BLaER1 (cell line): ENCODE data around the gene SHB.

Experiments used
- H3K27ac ChIP-seq: shearing (Covaris generic); formaldehyde crosslinking; 2 replicates; pipeline ENCODE4 v1.8.1; 2022
- H3K27me3 ChIP-seq: shearing (Covaris generic); formaldehyde crosslinking; 2 replicates; pipeline ENCODE4 v1.8.1; 2022
- H3K36me3 ChIP-seq: shearing (Covaris generic); formaldehyde crosslinking; 2 replicates; pipeline ENCODE4 v1.8.1; 2022
- H3K4me1 ChIP-seq: shearing (Covaris generic); formaldehyde crosslinking; 2 replicates; pipeline ENCODE4 v1.8.1; 2022
- H3K4me2 ChIP-seq: shearing (Covaris generic); formaldehyde crosslinking; 2 replicates; pipeline ENCODE4 v1.8.1; 2022
- H3K4me3 ChIP-seq: shearing (Covaris generic); formaldehyde crosslinking; 2 replicates; pipeline ENCODE4 v1.8.1; 2022
- H3K9ac ChIP-seq: shearing (Covaris generic); formaldehyde crosslinking; 2 replicates; pipeline ENCODE4 v1.8.1; 2022
- H3K9me3 ChIP-seq: shearing (Covaris generic); formaldehyde crosslinking; 2 replicates; pipeline ENCODE4 v1.8.1; 2022
- H4K20me1 ChIP-seq: shearing (Covaris generic); formaldehyde crosslinking; 2 replicates; pipeline ENCODE4 v1.8.1; 2022
- Cebpa-rat ChIP-seq: shearing (Covaris generic); IDR thresholded peaks from 2 replicates; pipeline ENCODE4 v1.8.1; 2022

The SHB gene

GRCh38 chr9:38017149-38017884 lies 51.7 kb downstream of the SHB start:
- H3K36me3 ChIP-seq = no peaks in the 10 kb centered on the region
- no peak overlapping the region for H3K9ac ChIP-seq
- no peak overlapping the region for H3K27ac ChIP-seq
- H3K9me3 ChIP-seq = no peaks in the 10 kb centered on the region
- H3K4me2 ChIP-seq = no peak overlapping the region
- H3K4me3 ChIP-seq = no peak overlapping the region
- no peak for TF ChIP-seq Cebpa-rat
- no peaks in the 10 kb centered on the region for H3K27me3 ChIP-seq
- H3K4me1 ChIP-seq = 0 out of 2 replicates have a peak, but pooled peaks cover 6% of the 10 kb centered on the region
- H4K20me1 ChIP-seq = no peaks in the 10 kb centered on the region

- TF ChIP-seq Cebpa-rat = no peak
- no peaks in the 10 kb centered on the region for H3K27me3 ChIP-seq
- H3K4me2 ChIP-seq = no peak overlapping the region
- H3K27ac ChIP-seq = no peak overlapping the region
- H3K4me3 ChIP-seq = no peak overlapping the region
- H3K9ac ChIP-seq = no peak overlapping the region
- no peaks in the 10 kb centered on the region for H4K20me1 ChIP-seq
- no peaks in the 10 kb centered on the region for H3K9me3 ChIP-seq
- 0 out of 2 replicates have a peak, but pooled peaks cover 6% of the 10 kb centered on the region for H3K4me1 ChIP-seq
- H3K36me3 ChIP-seq = no peaks in the 10 kb centered on the region
Measured at GRCh38 chr9:38016375-38017135, 52.5 kb downstream of the SHB start.

GRCh38 chr9:38015906-38016305 lies 53.1 kb downstream of the SHB start:
- H3K9ac ChIP-seq = no peak overlapping the region
- H4K20me1 ChIP-seq = no peaks in the 10 kb centered on the region
- H3K9me3 ChIP-seq = no peaks in the 10 kb centered on the region
- no peak overlapping the region for H3K4me2 ChIP-seq
- no peaks in the 10 kb centered on the region for H3K36me3 ChIP-seq
- H3K4me1 ChIP-seq = 0 out of 2 replicates have a peak, but pooled peaks cover 6% of the 10 kb centered on the region
- no peak overlapping the region for H3K27ac ChIP-seq
- no peak overlapping the region for H3K4me3 ChIP-seq
- no peak for TF ChIP-seq Cebpa-rat
- H3K27me3 ChIP-seq = no peaks in the 10 kb centered on the region

GRCh38 chr9:38015266-38015665 lies 53.8 kb downstream of the SHB start:
- Histone ChIP-seq H3K27me3 (no peaks in the 10 kb centered on the region), H3K9ac (no peak overlapping the region), H3K4me1 (0 out of 2 replicates have a peak, but pooled peaks cover 6% of the 10 kb centered on the region), H3K9me3 (no peaks in the 10 kb centered on the region), H3K4me3 (no peak overlapping the region), H3K27ac (no peak overlapping the region), H3K36me3 (no peaks in the 10 kb centered on the region), H3K4me2 (no peak overlapping the region), H4K20me1 (no peaks in the 10 kb centered on the region)
- TF ChIP-seq Cebpa-rat = no peak

GRCh38 chr9:38012767-38013450 lies 56.1 kb downstream of the SHB start:
- Histone ChIP-seq H3K9ac (no peak overlapping the region), H3K9me3 (no peaks in the 10 kb centered on the region), H3K27me3 (no peaks in the 10 kb centered on the region), H3K36me3 (no peaks in the 10 kb centered on the region), H4K20me1 (no peaks in the 10 kb centered on the region), H3K4me1 (peaks cover 10% of the 10 kb centered on the region), H3K4me3 (no peak overlapping the region), H3K27ac (no peak overlapping the region), H3K4me2 (no peak overlapping the region)
- TF ChIP-seq Cebpa-rat = no peak

GRCh38 chr9:38011991-38012390 lies 57.0 kb downstream of the SHB start:
- Histone ChIP-seq H3K9ac (no peak overlapping the region), H3K9me3 (no peaks in the 10 kb centered on the region), H3K27ac (no peak overlapping the region), H3K36me3 (no peaks in the 10 kb centered on the region), H3K27me3 (no peaks in the 10 kb centered on the region), H3K4me3 (no peak overlapping the region), H4K20me1 (no peaks in the 10 kb centered on the region), H3K4me1 (peaks cover 13% of the 10 kb centered on the region), H3K4me2 (no peak overlapping the region)
- TF ChIP-seq Cebpa-rat = no peak

- H3K36me3 ChIP-seq = no peaks in the 10 kb centered on the region
- no peak for TF ChIP-seq Cebpa-rat
- H3K27me3 ChIP-seq = no peaks in the 10 kb centered on the region
- no peak overlapping the region for H3K4me2 ChIP-seq
- H3K9me3 ChIP-seq = no peaks in the 10 kb centered on the region
- H3K4me3 ChIP-seq = no peak overlapping the region
- peaks cover 13% of the 10 kb centered on the region for H3K4me1 ChIP-seq
- no peak overlapping the region for H3K27ac ChIP-seq
- H3K9ac ChIP-seq = no peak overlapping the region
- H4K20me1 ChIP-seq = no peaks in the 10 kb centered on the region
Measured at GRCh38 chr9:38010918-38011704, 57.9 kb downstream of the SHB start.

GRCh38 chr9:38009990-38010389 lies 59.0 kb downstream of the SHB start:
- Histone ChIP-seq H3K9ac (no peak overlapping the region), H3K36me3 (no peaks in the 10 kb centered on the region), H3K4me3 (no peak overlapping the region), H3K27me3 (no peaks in the 10 kb centered on the region), H3K27ac (no peak overlapping the region), H3K9me3 (no peaks in the 10 kb centered on the region), H3K4me1 (peaks cover 13% of the 10 kb centered on the region), H4K20me1 (no peaks in the 10 kb centered on the region), H3K4me2 (no peak overlapping the region)
- TF ChIP-seq Cebpa-rat = no peak

- no peaks in the 10 kb centered on the region for H3K36me3 ChIP-seq
- no peak overlapping the region for H3K4me2 ChIP-seq
- TF ChIP-seq Cebpa-rat = no peak
- no peaks in the 10 kb centered on the region for H4K20me1 ChIP-seq
- H3K4me1 ChIP-seq = peaks cover 13% of the 10 kb centered on the region
- H3K9me3 ChIP-seq = no peaks in the 10 kb centered on the region
- H3K27ac ChIP-seq = no peak overlapping the region
- no peak overlapping the region for H3K4me3 ChIP-seq
- no peak overlapping the region for H3K9ac ChIP-seq
- no peaks in the 10 kb centered on the region for H3K27me3 ChIP-seq
Measured at GRCh38 chr9:38009035-38009501, 60.0 kb downstream of the SHB start.
